ENCODE measurements around the gene RNF224. TPM values are rescaled to one million over a fixed set of nuclear protein-coding genes. Genes with fewer than 3 reads are reported as not detected.

The RNF224 gene
- total and polyA plus RNA-seq, 12 donors: 0.06 TPM; not detected in 11

GRCh38 chr9:137232101-137232500, 4.8 kb downstream of the RNF224 start:
- peaks cover 50% of the 10 kb centered on the region for H3K27me3 ChIP-seq
- 63 to 73% (median 68%) methylated on average over 3 to 10 of the region's 10 CpGs for WGBS, 4 donors
- intact Hi-C loops (cut with DNase I): loop anchor here in 1 of 2 donors (10.0 kb wide), 1 partner anchor 447 kb away; no protein-coding TSS in a partner anchor
- no peak for DNase-seq
- TF ChIP-seq CTCF (IDR thresholded peaks at IDR 0.05) (no peak), POLR2A (IDR thresholded peaks at IDR 0.05) (no peak)
- H3K4me3 ChIP-seq: no peak overlapping the region
- no peaks in the 10 kb centered on the region for H3K36me3 ChIP-seq (replicated peaks in 1 of 2)
- H3K27ac ChIP-seq: no peak overlapping the region
- peaks cover 0 to 6% of the 10 kb centered on the region in 2 donors for H3K4me1 ChIP-seq (replicated peaks in 1 of 2)
- no peaks in the 10 kb centered on the region for H3K9me3 ChIP-seq (replicated peaks in 1 of 3)

GRCh38 chr9:137232510-137232909, 5.2 kb downstream of the RNF224 start:
- H3K36me3 ChIP-seq (replicated peaks in 1 of 2): no peaks in the 10 kb centered on the region
- 56 to 80% (median 69%) methylated on average over 5 to 24 of the region's 24 CpGs for WGBS, 4 donors
- H3K4me1 ChIP-seq (replicated peaks in 1 of 2): peaks cover 0 to 6% of the 10 kb centered on the region in 2 donors
- DNase-seq: no peak
- TF ChIP-seq CTCF (IDR thresholded peaks at IDR 0.05): no peak
- no peak for TF ChIP-seq POLR2A (IDR thresholded peaks at IDR 0.05)
- H3K4me3 ChIP-seq: no peak overlapping the region
- peaks cover 50% of the 10 kb centered on the region for H3K27me3 ChIP-seq
- intact Hi-C loops (cut with DNase I): loop anchor here in 1 of 2 donors (10.0 kb wide), 1 partner anchor 448 kb away; no protein-coding TSS in a partner anchor
- H3K27ac ChIP-seq: no peak overlapping the region
- no peaks in the 10 kb centered on the region for H3K9me3 ChIP-seq (replicated peaks in 1 of 3)

GRCh38 chr9:137233143-137233980, 6.1 kb downstream of the RNF224 start:
- no peak overlapping the region for H3K27ac ChIP-seq
- no peaks in the 10 kb centered on the region for H3K36me3 ChIP-seq (replicated peaks in 1 of 2)
- no peaks in the 10 kb centered on the region for H3K9me3 ChIP-seq (replicated peaks in 1 of 3)
- 64 to 76% (median 69%) methylated on average over 5 to 40 of the region's 40 CpGs for WGBS, 4 donors
- H3K27me3 ChIP-seq: peaks cover 48% of the 10 kb centered on the region
- TF ChIP-seq POLR2A (IDR thresholded peaks at IDR 0.05): no peak
- peaks cover 0 to 6% of the 10 kb centered on the region in 2 donors for H3K4me1 ChIP-seq (replicated peaks in 1 of 2)
- H3K4me3 ChIP-seq: no peak overlapping the region
- no peak for DNase-seq
- intact Hi-C loops (cut with DNase I): loop anchor here in 1 of 2 donors (10.0 kb wide), 1 partner anchor 449 kb away; no protein-coding TSS in a partner anchor

GRCh38 chr9:137234055-137234697, 6.9 kb downstream of the RNF224 start:
- no peak overlapping the region for H3K4me3 ChIP-seq
- H3K27ac ChIP-seq: no peak overlapping the region
- no peaks in the 10 kb centered on the region for H3K36me3 ChIP-seq (replicated peaks in 1 of 2)
- intact Hi-C loops (cut with DNase I): loop anchor here in 1 of 2 donors (10.0 kb wide), 1 partner anchor 449 kb away; no protein-coding TSS in a partner anchor
- no peak for DNase-seq
- TF ChIP-seq POLR2A (IDR thresholded peaks at IDR 0.05) (no peak), CTCF (IDR thresholded peaks at IDR 0.05) (no peak)
- no peaks in the 10 kb centered on the region for H3K9me3 ChIP-seq (replicated peaks in 1 of 3)
- H3K4me1 ChIP-seq (replicated peaks in 1 of 2): peaks cover 0 to 14% of the 10 kb centered on the region in 2 donors
- WGBS, 4 donors: 41 to 49% (median 44%) methylated on average over 11 to 40 of the region's 40 CpGs
- H3K27me3 ChIP-seq: peaks cover 41% of the 10 kb centered on the region

All from adrenal gland (tissue), 12 donors.